Measurements from ENCODE around the gene IREB2. TPM values are rescaled to one million over a fixed set of nuclear protein-coding genes. Genes with fewer than 3 reads are reported as not detected.

Gene IREB2
- total and polyA plus RNA-seq, 2 donors (not counting 3 experiments of a cell fraction or from before 2014, with no cell fraction given), result 12.7 to 51.4 TPM

DNA sequence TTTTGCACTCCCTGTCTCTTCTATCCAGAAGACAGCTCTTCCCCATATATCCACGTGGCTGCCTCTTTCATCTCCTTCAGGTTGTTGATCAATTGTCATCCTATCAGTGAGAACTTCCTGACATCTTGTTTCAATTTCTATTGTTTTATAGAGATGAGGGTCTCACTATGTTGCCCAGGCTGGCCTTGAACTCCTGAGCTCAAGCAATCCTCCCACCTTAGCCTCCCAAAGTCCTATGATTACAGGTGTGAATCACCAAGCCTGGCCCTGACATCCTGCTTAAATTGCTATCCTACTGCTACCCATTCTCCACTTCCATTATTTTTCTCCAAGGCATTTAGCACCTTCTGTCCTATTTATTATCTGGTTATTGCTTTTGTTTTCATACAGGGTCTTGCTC, 44.9 kb upstream of the IREB2 start:
- H3K27ac ChIP-seq (ENCODE audit: insufficient read depth, low read depth, low read length), result no peak overlapping the region
- DNase-seq (ENCODE audit: low read depth, low spot score) (no peak), FAIRE-seq (no peak)
- no peak overlapping the region for H3K4me3 ChIP-seq (replicated peaks in 1 of 3; ENCODE audit: insufficient read depth in 1 of 3, low read depth in 1 of 3, low read length in 3 of 3)
- no peak overlapping the region for H2AFZ ChIP-seq (ENCODE audit: low read depth, low read length)
- no peaks in the 10 kb centered on the region for H3K4me1 ChIP-seq (ENCODE audit: control insufficient read depth, extremely low read depth, insufficient read depth, low read length)
- H3K9ac ChIP-seq (replicated peaks; ENCODE audit: extremely low read depth, insufficient read depth, low read length), result no peak overlapping the region
- TF ChIP-seq GATA2 (IDR thresholded peaks at IDR 0.05; ENCODE audit: insufficient read depth, insufficient read length, low read depth, low read length) (no peak), FOS (IDR thresholded peaks at IDR 0.05; ENCODE audit: borderline replicate concordance, insufficient read depth, low read length) (no peak), EZH2 (IDR thresholded peaks at IDR 0.05; ENCODE audit: borderline replicate concordance, low read depth, low read length, severe bottlenecking) (no peak), POLR2A (IDR thresholded peaks at IDR 0.05; ENCODE audit: low read depth, low read length) (no peak), CTCF (IDR thresholded peaks at IDR 0.05; ENCODE audit: extremely low read depth in 1 of 2, insufficient read depth in 1 of 2, low read depth in 1 of 2, low read length in 2 of 2) (no peak), POLR2AphosphoS5 (IDR thresholded peaks at IDR 0.05; ENCODE audit: insufficient read depth, low read depth, low read length) (no peak), MYC (IDR thresholded peaks at IDR 0.05; ENCODE audit: low read depth, low read length) (no peak), JUN (IDR thresholded peaks at IDR 0.05; ENCODE audit: borderline replicate concordance, insufficient read depth, insufficient read length, low read depth) (no peak)
- TF ChIP-seq, protein P1, sequence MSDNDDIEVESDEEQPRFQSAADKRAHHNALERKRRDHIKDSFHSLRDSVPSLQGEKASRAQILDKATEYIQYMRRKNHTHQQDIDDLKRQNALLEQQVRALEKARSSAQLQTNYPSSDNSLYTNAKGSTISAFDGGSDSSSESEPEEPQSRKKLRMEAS (IDR thresholded peaks at IDR 0.05; ENCODE audit: insufficient read depth, insufficient read length), result no peak
- ChIA-PET CTCF (interaction anchor here (1.0 to 1.3 kb wide), 2 partner anchors 18 to 30 kb away, joined by 3 to 5 read pairs; no protein-coding TSS in a partner anchor), POLR2A (no interaction called here)
- intact Hi-C loops (cut with micrococcal nuclease) (no loop called here), dilution Hi-C loops (cut with MboI; ENCODE audit: extremely low pct_ligation_motif_present, low sequenced_read_pairs) (no loop called here)
- H3K9me3 ChIP-seq (replicated peaks; ENCODE audit: control insufficient read depth, insufficient read depth, low read length), result no peaks in the 10 kb centered on the region
- H3K27me3 ChIP-seq (ENCODE audit: control insufficient read depth in 2 of 2, insufficient read depth in 2 of 2, low read length in 2 of 2), result peaks cover 7 to 8% of the 10 kb centered on the region in 2 experiments
- H3K36me3 ChIP-seq (ENCODE audit: control insufficient read depth in 2 of 2, extremely low read depth in 1 of 2, insufficient read depth in 2 of 2, low read length in 2 of 2), result no peaks in the 10 kb centered on the region
- no peaks in the 10 kb centered on the region for H3K9me1 ChIP-seq (replicated peaks; ENCODE audit: control insufficient read depth, extremely low read depth, insufficient read depth, low read length)
- no peak overlapping the region for H3K4me2 ChIP-seq (ENCODE audit: insufficient read depth, low read length)
- H4K20me1 ChIP-seq (replicated peaks; ENCODE audit: control insufficient read depth, extremely low read depth, insufficient read depth, low read length), result no peaks in the 10 kb centered on the region
- H3K79me2 ChIP-seq (ENCODE audit: control insufficient read depth, insufficient read depth, low read length), result no peaks in the 10 kb centered on the region
- BruUV-seq (replicated peaks), result no TSS peak

Data from endothelial cell of umbilical vein (primary cell).